ENCODE results near the gene TMEM168.
"Not testable (repeated sequence)": the region's sequence is repeated elsewhere in the genome, so short reads cannot be mapped to it uniquely, and the experiment has no call there.

Gene TMEM168

DNA sequence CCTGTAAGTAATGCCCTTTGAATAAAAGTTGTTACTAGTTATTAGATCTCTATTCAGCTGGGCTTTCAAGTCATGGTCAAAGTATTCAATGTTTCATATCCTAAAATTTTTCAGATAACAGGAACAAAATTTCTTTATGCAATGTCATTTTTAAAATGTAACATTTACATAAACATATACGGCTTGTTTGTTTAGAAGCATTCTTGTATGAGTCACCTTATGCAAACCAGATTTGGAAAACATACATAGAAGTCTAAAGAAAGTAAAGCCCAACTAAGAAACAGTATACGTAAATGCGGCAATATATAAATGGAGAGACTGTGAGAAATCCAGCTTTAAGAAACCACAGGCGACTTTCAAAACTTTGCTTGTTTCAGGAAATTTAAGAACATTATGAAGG, 10.5 kb downstream of the TMEM168 start:
- DNase-seq, result no peak

DNA sequence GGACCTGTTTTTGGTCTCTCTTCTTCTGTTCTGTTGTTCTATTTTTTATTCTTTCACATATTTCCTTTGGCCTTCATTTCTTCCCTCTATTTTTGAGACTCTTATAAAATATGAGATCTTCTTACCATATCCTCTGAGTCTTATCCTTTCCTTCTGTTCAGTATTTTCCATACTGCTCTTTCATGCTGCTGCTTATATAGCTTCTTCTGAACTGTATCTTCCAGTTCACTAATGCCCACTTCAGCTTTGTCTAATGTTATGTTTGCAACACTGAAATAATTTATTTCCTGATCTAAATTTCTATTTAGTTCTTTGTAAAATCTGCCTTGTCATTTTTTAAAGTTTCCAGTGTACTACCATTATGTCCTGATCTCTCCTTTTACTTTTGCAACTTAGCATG, 12.8 kb downstream of the TMEM168 start:
- no peak for DNase-seq

GRCh38 chr7:112771166-112771565, 19.0 kb downstream of the TMEM168 start:
- no peak for DNase-seq

GRCh38 chr7:112770051-112770450, 20.1 kb downstream of the TMEM168 start:
- DNase-seq, result no peak

DNA sequence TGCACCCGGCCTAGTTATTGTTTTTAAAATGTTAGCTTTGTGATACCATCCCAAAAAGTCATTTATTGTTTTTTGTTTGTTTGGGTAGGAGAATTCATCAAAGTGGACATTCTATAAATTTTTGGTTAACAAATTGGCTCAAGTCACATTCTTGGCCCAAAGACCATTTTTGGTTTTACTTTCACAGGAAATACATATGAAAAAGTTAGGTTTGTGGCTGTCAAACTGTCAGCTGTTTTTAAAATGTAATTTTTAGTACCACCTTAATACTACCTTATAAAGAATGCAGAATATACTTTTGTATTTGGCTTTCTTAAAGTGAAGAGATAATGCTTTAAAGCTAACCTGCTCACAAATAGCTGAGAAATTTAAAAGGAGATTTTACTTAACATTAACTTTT, 25.1 kb downstream of the TMEM168 start:
- no peak for DNase-seq

DNA sequence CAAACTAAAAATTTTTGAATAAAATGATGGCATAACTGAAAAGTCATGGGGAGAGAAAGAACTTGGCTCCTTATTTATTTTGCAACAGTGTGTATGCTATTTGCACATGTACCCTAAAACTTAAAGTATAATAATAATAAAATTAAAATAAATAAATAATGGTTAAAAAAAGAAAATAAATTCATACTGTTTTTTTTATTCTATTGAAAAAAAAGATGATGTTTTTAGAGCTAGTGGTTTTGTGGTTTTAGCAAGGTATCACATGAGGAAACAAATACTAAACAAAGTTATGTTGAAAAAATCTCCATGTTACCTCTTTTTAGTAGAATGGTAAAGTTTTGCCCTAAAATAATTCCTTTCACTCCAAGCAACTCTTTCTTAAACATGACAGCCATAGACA, 26.2 kb downstream of the TMEM168 start:
- DNase-seq, result no peak

- DNase-seq, result no peak
These were observed 26.9 kb downstream of the TMEM168 start for GRCh38 chr7:112763298-112763697.

GRCh38 chr7:112759905-112760304, 30.3 kb downstream of the TMEM168 start:
- no peak for DNase-seq

DNA sequence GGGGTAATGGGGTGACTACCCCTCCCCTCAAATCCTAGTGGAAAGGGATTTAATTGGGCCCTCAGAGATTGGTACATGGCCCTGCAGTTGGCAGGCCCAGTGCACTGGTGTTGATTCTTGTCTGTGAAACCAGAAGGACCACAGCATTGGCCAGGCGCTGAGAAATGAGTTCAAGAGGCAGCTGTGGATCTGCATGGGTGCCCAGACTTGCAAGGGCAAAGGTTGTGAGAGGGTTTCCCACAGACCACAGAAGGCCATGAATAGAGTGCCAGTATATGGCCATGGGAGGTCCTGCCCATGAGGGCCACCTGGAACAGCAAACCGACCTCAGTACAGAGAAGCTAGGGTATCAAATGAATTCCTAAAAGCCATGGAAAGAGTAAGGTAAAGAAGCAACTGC, 32.9 kb downstream of the TMEM168 start:
- no peak for DNase-seq

DNA sequence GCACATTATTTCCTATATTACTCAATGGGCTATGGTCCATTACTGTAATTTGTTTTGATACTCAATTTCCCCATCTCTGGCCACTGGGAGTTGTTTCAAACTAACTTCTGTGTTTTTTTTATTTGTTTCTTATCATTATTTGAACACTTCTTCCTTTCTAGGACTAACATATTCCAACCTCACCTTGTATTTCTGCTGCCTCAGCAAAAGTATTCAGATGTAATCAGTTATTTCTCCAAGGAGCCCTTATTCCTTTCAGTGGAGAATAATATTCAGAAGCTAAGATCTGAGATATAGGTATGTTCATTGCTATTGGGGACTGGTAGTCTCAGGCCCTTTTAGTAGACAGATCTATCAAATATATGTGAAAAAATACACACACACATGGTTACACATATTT, 36.9 kb downstream of the TMEM168 start:
- no peak for DNase-seq

- DNase-seq, result no peak
These were observed 37.6 kb downstream of the TMEM168 start for GRCh38 chr7:112752576-112752975.

GRCh38 chr7:112749775-112750174, 40.4 kb downstream of the TMEM168 start:
- DNase-seq, result no peak

DNA sequence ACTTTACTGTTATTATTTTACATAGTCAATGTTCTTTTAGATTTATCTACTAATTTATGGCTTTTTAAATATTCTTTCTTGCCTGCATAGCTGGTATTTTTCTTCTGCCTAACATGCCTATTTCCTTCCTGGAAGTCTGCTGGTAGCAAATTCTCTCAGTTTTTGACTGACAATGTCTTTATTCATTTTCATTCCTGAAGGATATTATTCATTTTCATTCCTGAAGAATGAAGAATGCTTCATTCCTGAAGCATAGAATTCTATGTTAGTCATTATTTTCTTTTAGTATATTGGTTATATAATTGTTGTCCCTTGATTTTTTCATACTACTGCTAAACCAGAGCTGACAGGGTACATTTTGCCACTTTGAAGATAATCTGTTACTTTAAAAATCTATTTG, 41.8 kb downstream of the TMEM168 start:
- no peak for DNase-seq

DNA sequence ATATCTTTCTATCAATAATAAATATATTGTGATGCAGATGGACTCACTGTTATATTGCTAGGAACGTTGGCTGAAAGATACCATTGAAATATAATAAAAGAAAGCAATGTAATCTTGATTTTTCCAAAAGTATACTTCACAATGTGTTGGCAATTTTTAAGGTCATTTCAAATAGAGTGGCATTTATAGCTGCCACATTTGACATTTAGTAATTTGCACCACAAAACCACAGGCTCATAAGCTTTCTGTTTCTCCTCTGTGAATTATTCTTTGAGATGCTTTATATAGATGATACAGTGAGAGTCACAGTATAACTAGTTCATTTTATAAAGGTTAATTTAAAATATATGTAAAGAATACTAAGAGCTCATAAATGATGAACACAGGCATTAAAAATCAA, 44.6 kb downstream of the TMEM168 start:
- DNase-seq, result no peak

DNA sequence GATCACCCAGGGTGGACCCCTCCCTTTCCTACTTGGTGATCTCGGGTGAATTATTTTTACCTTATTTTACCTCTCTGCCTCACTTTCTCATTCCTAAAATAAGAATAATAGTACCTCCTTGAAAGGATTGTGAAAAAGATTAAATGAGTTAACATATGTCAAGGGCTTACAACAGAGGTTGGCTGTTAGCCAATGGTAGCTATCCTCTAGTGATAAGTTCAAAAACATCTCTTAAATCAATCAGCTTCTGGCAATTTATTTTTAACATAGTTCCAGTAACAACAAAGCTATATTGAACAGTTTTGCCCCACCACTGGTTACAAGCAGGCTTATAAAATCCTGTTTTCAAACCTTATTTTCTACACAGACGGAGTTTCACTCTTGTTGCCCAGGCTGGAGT, 45.4 kb downstream of the TMEM168 start:
- no peak for DNase-seq

DNA sequence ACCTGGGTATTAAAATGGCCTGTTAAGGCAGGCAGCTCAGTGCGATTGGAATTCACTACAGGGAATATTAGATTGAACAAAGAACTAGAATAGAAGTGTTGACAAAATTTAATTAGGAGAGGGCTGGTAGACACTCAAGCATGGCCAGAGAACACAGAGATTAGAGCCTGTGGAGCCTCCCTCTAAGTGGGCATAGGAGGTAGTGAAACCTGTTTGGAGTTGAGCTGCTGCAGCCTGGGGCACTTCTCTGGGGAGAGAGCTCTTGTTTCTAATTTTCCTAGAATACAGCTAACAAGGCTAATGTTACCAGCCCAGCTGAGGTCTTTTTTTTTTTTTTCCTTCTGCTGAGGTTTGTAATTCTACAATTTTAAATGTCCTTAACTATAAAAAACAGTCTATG, 46.4 kb downstream of the TMEM168 start:
- no peak for DNase-seq

DNA sequence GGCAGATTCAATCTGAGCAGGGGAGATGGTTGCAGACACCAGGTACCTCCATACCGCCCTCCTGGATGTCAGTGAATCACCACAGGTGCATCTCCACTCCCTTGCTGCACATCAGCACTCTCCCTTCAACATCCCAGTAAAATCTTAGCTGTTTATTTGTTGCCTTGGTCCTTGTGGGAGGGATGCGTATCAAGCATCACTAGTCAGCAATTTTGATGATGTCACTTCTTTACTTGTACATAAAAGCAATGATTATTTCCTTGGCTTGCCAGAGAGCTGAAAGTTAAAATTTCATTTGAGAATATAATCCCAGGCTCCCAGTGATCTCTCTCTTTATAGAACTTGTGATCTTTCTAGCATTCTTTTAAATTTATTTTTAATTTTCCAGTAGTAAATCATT, 49.5 kb downstream of the TMEM168 start:
- no peak for DNase-seq

- DNase-seq, result no peak
These were observed 50.6 kb downstream of the TMEM168 start for GRCh38 chr7:112739436-112740180.

- DNase-seq, result no peak
These were observed 54.9 kb downstream of the TMEM168 start for GRCh38 chr7:112735261-112735660.

- DNase-seq, result not testable (repeated sequence)
These were observed 58.9 kb downstream of the TMEM168 start for GRCh38 chr7:112731324-112731723.

DNA sequence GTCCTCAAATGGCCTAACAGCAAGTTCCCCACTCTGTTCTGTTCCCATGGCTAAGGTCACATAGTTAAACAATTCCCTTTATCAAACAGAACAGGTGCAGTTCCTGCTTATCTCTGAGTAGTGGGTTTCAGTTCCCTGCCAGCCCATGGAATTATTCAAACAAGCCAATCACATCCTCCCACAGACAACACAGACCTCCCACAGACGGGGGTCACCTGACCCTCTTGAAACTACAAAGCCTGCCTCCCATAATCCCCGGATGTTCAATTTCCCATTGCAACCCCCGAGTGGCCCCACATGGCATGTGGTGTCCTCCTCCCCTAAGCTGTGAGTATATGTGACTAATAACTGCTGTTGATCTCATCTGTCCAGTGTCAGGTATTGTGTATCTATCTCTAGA, 64.1 kb downstream of the TMEM168 start:
- no peak for DNase-seq

- DNase-seq, result no peak
These were observed 66.8 kb downstream of the TMEM168 start for GRCh38 chr7:112723416-112723815.

- DNase-seq, result no peak
These were observed 68.8 kb downstream of the TMEM168 start for GRCh38 chr7:112721366-112721765.

GRCh38 chr7:112715525-112715924, 74.7 kb downstream of the TMEM168 start:
- DNase-seq, result no peak

- DNase-seq, result no peak
These were observed 75.3 kb downstream of the TMEM168 start for GRCh38 chr7:112714917-112715316.
